Ramos (cell line): ENCODE data around the gene ADARB1.

Experiments
- in situ Hi-C: fragments of 300-500 bp; cut with MboI; formaldehyde crosslinking; loops from one replicate; pipeline ENCODE4 v1.14.3; 2022; ENCODE audit warnings: low sequenced_read_pairs; ENCODE audit not compliant: unreplicated experiment

Gene ADARB1

DNA sequence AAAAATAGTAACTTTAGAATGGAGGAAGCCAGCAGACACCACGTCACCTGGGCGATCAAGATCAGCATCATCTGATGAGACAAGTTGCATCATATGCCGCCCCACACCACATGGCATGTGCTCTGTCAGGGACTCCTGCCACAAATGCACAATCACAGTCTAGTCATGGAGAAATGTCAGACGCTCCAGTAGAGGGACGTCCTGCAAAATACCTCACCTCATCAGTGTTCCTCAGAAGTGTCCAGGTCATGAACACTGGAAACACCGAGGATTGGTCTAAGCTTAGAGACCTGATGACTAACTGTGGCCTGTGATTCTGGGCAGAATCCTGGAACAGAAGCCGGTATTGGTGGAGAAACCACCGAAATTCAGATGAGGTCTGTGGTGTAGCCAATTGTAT is 14.3 kb downstream of the ADARB1 start:
- in situ Hi-C loops = no loop called here

DNA sequence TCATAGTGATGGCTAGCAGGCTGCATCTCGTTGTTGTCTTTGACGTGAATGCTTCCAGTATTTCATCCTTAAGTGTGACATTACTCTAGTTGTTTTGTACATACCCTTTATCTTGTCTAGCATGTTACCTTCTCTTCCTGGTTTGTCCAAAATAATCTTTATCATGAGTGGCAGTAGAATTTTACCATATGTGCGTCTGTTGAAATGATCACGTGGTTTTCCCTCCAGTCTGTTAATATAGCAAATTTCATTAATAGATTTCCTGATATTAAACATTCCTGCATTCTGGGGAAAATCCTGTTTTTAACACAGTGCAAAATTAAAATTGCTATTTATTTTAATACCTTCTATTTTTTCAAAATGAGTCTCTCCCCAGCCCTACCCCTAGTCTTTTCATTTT is 15.6 kb downstream of the ADARB1 start:
- in situ Hi-C loops = no loop called here

DNA sequence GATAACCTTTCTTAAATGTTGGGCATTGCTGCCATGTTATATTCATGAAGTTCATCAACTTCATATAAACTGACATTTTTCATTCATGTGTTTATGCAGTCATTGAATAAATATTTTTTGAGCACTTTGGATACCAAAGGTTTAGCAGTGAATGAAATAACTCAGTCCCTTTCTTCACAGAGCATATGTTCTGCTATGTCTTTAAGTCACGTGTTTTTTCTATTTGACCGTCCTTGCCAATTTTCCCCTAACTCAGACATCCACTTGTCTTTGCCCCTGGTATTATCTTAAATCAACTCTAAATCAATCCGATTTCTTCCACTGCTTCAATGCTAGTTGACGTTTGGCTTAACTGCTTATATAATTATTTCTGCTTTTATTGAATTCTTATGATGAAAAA is 16.6 kb downstream of the ADARB1 start:
- in situ Hi-C loops = no loop called here

DNA sequence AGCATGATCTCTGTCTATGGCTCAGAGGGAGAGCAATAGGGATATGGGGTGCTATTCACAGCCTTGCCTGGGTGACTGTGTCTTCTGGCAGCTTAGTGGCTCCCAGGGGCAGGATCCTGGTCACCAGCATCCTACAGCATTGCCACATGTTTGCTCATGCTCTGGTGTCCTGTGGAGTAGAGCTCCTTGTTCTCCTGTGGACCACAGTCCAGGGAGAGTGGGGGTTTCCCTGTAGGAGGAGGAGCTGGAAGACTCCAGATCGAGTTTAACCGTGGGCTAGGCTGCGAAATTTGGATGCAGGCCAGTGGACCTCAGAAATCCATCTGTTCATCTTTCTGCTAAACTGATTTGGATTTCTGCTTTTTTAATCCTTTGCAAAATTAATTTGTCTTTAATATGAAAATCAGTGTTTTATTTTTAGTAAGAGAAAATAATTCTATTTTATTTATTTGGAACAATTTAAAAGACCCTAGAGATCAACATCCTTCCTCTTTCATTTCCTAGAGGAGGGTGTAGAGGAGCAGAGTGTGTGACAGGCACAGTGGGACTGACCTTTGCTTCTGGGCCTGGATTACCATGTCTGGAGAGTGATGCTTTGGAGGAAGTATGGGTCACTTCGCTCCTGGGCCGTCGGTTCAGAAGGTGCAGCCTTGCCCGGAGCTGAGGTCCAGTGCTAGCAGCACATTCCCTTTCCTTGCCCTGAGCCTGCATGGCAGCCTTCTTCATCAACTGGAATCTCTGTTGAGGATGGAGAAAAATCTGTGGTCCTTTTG is 17.4 kb downstream of the ADARB1 start:
- in situ Hi-C loops = no loop called here

DNA sequence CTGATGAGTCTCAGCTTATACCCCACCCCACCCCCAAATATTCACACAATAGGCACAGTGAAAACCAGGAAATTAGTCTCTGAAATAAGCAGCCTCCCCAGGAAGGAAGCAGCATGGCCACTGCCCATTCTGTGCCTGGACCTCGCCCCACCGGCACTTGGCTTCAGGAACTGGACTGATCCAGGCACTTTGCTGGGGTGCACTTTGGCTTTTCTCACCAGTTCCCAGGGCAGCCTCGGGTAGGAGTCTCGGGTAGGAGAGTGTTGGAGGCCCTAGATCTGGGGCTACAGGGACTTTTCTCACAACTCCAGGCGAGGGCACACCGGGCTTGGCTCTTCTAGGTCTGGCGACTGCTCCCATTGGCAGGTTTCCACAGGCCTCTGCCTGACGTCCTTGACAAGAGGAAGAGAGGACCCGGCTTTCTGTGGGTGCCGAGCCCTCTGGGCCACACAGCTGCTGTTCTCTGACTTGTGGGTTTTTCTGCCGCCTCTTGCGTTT is 18.7 kb downstream of the ADARB1 start:
- in situ Hi-C loops = no loop called here

DNA sequence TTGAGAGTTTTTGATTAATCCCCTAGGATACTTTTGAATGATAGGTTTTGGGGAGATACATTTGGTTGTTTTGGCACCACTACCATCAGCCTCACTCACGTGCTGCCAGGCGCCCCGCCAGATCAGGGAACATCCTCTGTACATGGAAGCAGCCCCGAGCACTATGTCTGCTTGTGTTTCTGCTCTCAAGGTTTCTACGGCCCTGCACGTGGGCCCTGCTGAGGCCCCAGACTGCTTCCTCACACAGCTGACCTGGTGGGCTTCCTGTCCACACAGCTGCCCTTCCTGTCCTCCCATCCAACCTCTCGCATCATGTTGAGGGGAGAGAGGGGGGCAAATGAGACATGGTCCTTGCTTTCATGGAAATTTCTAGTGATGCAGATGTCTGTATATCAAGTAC is 20.0 kb downstream of the ADARB1 start:
- in situ Hi-C loops = no loop called here

DNA sequence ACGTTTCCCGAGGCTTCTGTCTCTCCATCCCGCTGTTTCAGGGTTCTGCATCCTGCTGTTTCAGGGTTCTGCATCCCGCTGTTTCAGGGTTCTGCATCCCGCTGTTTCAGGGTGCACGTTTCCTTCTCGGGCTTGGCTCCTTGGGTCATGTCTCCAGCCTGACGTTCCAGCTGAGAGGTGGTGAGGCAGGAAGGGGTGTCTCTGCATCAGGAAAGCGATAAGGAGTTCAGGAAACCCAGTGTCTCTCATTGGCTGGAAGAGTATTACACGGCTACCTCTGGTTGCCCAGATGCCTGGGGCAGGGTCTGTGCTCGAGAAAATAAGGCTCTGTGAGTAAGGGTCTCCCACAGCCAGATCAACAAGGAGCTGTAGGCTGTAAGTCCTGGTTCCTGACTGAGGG is 21.1 kb downstream of the ADARB1 start:
- in situ Hi-C loops = no loop called here

DNA sequence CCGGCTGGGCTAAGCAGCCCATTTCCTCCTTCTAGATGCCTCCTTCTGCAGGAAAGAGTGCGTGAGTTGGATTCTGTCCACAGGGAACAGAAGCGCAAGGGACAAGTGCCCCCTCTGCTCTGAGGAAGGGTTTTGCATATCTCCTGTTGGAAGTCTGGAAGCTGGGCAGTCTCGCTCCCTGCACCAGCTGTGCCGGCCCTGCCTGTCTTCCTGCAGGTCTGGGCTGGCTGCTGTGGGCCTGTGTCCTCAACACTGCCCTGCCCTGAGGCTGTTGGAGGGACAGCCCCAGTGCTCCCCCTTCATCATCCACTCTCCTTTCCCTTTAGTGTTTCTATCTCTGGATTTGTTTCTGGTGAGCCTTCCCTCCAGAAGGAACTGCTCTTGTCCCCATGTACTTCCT is 21.8 kb downstream of the ADARB1 start:
- in situ Hi-C loops = no loop called here

DNA sequence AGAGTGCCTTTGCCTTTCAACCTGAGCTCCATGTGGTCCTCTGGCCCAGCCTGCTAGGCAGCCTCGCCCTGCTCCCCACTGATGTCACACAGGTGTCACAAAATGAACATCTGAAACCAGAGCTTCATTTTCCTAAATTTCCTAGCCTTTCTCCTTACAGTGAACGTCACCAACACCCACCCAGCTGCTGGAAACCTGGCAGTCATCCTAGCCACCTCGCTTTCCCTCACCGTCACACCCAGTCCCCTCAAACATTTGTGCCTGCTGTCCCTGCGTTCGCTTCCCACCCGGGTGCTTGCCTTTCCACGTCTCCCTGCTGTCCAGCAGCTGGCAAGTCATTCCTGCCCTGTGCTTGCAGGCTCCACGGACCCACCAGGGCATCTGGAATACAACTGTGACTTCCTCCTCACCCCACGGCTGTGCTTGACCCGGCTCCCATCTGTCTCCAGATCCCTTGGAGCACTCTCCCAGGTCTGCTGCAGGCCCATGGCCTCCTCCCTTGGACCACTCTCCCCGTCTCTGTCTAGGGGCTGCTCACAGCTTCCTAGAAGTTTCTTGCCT is 23.5 kb downstream of the ADARB1 start:
- in situ Hi-C loops = no loop called here

DNA sequence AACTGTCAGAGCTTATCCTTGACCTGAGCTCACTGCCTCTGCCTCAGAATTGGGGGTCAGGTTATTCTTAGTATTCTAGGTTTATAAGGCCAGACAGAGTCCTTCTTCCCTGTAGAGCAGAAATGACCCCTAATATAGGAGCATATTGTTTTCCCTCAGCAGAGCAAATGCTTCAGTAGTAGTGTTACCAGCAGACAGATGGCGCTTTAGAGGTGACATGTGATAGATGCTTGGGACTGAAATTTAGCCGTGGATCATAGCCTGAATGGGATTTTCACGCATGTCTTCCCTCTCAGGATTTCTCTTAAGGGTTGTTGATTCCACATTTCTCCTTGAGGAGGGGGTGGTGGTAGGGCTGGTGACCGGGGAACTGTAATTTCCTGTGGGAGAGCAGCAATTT is 24.5 kb downstream of the ADARB1 start:
- in situ Hi-C loops = no loop called here

DNA sequence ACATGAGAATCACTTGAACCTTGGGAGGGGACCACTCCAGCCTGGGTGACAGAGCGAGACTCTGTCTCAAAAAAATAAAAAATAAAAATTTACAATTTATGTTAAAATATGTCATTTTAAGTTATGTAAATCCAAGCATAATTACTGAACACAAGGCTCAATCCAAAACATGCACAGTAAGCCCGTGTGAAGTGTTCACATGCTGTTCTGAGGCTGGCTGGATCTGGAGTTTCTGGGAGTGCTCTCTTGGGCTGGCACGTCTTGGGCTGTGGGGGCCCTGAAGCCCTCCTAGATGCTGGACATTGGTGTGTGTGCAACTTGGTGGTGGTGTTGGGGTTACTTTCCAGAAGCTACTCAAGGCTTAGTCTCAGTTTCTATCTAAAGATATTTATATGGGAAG is 25.2 kb downstream of the ADARB1 start:
- in situ Hi-C loops = no loop called here

DNA sequence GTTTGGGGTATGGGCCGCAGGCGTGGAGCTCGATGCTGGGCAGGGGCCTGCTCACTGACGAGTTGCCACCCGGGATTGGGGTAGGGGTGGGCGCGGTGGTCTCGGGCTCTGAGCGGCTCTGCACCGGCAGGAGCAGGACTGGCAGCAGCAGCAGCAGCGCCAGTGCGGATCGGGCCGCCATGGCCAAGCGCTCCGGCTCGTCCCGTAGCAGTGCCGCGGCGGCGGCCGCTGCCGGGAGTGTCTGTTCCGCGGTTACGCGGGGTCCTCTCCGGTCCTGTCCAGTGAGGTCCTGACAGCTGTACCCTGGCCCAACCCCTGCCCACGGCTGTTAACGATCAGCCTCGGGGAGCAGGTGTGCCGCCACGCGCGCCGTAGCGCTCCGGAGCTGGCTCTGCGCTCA is 26.5 kb downstream of the ADARB1 start:
- in situ Hi-C loops = loop anchor here (25.0 kb wide), 1 partner anchor 1239 kb away; the partner anchor contains the start of gene AGPAT3

DNA sequence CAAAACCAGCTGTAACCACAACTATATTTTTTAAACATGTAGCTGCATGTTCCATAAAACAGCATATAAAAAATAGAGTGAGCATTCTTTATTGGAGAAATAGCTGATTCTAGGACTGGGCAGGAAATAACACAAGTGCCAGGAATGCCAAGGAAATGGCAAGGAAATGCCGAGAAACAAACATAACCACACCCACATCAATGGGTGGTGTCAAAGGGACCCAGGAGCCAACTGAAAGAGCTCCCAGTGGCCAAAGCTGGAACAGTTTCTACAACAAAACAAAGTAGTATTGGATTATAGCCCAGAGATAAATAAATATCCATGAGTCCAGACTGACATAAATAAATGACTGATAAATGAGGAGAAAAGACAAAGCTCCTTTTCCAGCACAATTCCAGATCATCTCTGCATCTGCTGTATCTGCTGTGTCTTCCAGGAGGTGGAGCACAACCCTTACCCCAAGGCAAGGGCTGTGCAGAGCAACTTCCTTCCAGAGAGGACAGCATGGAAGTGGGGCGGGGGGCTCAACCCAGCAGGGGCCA is 28.1 kb downstream of the ADARB1 start:
- in situ Hi-C loops = loop anchor here (25.0 kb wide), 1 partner anchor 1240 kb away; the partner anchor contains the start of gene AGPAT3

DNA sequence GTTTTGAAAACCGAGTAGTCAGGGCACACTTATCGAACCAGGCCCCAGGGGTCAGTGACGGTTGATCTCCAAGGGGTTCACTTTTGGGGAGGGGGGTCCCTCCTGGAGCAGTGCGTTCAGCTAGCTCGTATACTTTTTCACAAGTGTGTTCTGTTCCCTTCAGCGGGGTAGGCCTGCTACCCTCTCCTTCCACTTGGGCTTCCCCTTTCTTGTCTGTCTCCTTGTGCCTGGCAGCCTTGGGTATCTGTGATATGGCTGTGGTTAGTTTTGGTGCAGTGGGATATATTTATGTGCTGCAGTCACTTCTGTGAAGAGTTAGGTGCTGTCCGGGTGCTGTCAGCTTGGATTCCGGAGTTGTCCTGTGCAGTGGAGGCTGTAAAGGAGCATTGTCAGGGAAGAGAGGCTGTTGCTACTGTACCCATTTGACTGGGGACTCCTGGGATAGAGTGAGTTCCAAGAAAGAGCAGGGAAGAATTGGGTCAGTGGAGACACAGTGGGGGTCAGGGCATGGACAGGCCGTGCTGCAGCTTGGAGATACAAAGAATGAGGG is 29.7 kb downstream of the ADARB1 start:
- in situ Hi-C loops = loop anchor here (25.0 kb wide), 1 partner anchor 1242 kb away; the partner anchor contains the start of gene AGPAT3

DNA sequence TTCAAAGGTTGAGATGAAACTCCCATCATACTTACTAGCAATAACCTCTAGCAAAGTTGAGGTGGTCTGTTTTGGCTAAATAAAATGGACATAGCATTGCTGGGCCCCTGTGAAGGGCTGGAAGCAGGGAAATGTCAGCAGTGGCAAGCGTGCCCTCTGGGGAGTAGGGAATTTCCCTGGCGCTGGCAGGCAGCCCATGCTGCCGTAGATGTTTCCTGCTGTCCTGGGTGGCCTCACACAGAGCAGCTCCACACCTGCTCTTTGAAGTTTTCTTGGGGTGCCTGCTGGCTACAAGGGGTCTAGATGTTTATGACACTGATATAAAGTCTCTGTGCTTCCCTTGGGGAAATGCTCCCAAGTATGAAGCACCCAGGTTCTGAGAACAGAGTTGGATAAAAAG is 30.2 kb downstream of the ADARB1 start:
- in situ Hi-C loops = loop anchor here (25.0 kb wide), 1 partner anchor 1242 kb away; the partner anchor contains the start of gene AGPAT3

DNA sequence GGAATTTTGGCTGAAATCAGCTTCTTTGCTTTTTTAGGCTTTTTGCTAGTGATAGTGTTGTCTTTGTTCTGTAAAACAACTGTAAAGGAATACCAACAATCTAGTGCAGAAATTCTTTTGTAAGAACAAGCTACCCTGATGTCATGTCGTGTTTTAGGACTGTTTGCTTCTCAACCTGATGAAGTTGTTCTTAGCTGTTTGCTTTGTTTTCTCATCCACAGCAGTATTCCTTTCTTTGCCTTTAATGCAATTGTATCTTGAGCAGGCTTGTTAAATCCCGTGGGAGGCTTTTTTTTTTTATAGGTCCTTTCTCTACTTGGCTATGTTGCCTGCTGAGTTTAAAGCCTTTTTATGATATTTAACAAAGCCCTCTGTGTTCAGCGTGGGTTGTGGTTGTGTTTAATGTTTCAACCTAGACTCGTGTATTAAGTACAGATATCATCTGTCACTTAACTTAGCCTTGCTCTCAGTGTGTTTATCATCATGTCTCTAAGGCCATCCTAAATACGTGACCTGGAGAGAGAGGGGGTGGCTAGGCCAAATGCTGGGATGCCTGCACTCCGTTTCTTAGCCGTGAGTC is 31.6 kb downstream of the ADARB1 start:
- in situ Hi-C loops = loop anchor here (25.0 kb wide), 1 partner anchor 1244 kb away; the partner anchor contains the start of gene AGPAT3

DNA sequence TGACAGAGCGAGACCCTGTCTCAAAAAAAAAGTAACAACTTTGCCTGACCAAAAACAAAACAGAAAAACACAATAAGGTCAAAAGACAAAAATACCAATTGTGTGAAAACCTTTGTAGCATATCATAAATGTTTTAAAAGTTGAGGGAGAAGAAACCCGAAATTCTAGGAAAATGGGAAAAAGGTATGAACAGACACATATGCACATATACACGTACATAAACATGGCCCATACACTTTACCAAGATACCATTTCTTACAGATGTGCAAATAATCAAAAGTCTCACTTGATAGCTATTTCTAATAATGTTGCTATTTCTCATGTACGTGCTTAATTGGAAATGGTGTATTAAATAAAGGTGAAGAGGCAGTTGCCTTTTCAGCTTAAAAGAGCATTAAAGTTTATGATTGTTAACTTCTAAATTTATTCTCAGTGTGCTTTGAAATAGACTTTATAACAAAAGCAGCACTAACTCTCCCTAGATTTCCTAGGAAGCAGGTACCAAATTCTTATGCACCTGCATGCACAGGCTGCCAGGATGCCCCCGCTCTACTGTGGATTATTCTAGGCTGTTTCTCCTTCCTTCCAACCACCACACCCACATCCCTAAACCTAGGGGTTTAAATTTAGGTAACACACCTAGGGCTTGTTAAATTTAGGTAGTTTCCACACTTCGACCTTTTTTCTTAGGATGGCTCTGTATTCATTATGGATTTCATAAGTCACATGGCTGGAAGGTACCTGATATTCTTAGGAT is 33.8 kb downstream of the ADARB1 start:
- in situ Hi-C loops = loop anchor here (25.0 kb wide), 1 partner anchor 1246 kb away; the partner anchor contains the start of gene AGPAT3

DNA sequence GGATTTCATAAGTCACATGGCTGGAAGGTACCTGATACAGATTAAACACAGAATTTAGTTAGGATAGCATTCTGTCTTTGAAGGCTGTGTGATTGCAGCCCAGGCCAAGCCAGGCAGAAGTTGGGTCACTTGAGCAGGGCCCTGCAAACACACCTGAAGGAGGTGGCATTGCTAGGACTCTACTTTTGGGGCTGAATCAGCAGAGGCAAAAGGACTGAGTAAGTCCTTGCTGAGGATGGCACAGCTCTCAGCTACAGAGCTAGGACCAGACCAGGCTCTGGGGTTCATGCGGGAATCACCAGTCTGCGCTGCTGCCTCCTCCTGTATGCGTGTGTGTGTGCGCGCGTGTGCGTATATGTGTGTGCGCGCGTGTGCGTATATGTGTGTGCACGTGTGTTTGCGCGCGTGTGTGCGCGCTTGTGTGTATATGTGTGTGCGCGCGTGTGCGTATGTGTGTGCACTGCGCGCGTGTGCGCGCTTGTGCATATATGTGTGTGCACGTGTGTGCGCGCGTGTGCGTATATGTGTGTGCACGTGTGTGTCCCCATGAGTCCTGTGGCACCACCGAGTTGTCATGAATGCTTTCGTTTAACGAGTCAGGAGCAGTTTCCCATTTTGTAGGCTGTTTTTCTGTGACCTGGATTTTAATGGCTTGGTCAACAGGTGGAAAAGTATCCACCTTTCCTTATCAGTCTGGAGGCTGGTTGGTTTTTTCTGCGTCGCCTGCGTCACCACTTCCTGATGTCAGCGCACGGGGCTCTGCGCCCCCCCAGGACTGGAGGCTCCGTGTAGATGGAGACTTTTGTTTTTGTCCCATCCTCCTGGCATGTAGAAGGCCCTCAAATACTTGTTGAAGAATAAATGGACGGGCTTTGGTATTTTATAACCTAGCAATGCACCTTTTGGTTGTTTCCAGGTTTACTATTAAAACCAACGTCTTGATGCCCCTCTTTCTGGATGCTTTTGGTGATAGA is 34.7 kb downstream of the ADARB1 start:
- in situ Hi-C loops = loop anchor here (25.0 kb wide), 1 partner anchor 1247 kb away; the partner anchor contains the start of gene AGPAT3
